Measurements from ENCODE around the gene FOXP4.

DNA sequence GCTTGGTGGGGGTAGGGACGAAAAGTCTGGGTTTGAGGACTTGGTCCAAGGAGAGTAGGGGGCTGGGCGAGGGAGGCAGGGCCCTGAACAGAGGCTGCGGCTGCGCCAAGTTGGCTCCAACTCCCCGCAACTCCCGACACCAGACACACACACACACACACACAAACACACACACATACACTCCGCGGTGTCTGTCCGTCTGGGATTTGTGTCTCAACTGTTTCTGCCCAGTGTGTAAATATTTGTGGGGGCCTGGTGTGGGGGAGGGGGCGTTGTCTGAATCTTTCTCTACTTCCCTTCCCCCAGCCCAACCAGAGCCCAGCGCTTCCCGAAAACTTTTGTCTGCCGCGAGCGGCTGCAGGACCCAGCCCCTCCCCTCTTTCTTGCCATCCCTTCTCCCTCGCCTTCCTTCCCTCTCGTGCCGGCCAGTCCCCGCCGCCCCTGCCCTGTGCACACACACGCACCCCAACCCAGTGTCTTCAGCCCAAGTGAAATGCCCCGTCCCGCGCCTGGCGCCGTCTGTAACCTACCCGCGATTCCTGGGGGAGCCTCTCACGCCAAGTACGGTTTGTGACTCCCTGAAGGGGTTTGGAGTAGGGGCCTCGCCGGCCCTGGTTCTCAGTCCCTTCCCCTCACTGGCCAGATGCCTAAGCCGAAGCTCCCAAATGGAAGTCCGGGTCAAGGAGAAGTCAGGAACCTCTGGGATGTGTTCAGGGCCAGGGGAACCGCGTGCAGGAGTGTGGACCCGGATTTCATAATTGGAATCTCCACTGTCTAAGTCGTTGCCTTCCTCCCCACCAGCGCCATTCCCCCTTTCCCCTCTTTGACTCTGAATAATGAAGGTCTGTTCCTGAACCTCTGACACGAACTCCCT is 93.0 kb downstream of the FOXP4 start:
- TF ChIP-seq, protein P1, sequence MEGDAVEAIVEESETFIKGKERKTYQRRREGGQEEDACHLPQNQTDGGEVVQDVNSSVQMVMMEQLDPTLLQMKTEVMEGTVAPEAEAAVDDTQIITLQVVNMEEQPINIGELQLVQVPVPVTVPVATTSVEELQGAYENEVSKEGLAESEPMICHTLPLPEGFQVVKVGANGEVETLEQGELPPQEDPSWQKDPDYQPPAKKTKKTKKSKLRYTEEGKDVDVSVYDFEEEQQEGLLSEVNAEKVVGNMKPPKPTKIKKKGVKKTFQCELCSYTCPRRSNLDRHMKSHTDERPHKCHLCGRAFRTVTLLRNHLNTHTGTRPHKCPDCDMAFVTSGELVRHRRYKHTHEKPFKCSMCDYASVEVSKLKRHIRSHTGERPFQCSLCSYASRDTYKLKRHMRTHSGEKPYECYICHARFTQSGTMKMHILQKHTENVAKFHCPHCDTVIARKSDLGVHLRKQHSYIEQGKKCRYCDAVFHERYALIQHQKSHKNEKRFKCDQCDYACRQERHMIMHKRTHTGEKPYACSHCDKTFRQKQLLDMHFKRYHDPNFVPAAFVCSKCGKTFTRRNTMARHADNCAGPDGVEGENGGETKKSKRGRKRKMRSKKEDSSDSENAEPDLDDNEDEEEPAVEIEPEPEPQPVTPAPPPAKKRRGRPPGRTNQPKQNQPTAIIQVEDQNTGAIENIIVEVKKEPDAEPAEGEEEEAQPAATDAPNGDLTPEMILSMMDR (IDR thresholded peaks at IDR 0.05) = no peak
- no peak for TF ChIP-seq POLR2A (IDR thresholded peaks at IDR 0.05; ENCODE audit: low read length)
- no peak for TF ChIP-seq GATA3 (IDR thresholded peaks at IDR 0.05; ENCODE audit: borderline replicate concordance)
- TF ChIP-seq, protein P2, sequence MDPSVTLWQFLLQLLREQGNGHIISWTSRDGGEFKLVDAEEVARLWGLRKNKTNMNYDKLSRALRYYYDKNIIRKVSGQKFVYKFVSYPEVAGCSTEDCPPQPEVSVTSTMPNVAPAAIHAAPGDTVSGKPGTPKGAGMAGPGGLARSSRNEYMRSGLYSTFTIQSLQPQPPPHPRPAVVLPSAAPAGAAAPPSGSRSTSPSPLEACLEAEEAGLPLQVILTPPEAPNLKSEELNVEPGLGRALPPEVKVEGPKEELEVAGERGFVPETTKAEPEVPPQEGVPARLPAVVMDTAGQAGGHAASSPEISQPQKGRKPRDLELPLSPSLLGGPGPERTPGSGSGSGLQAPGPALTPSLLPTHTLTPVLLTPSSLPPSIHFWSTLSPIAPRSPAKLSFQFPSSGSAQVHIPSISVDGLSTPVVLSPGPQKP (IDR thresholded peaks at IDR 0.05; ENCODE audit: low read depth, low read length) = no peak
- TF ChIP-seq RAD21 (conservative IDR thresholded peaks at IDR 0.05 in 1 of 2, IDR thresholded peaks at IDR 0.05 in 1 of 2) = no peak
- TF ChIP-seq RFX5 (IDR thresholded peaks at IDR 0.05) = no peak
- no peak for TF ChIP-seq EP300 (IDR thresholded peaks at IDR 0.05)

All from A549 (cell line).